ENCODE data around the gene DES. TPM values are rescaled to one million over a fixed set of nuclear protein-coding genes. Genes with fewer than 3 reads are reported as not detected.

Gene DES
- total RNA-seq, 1 donor from 2014 or later, result not detected

- H3K4me3 Mint-ChIP-seq (ENCODE audit: unreplicated experiment), result no peak overlapping the region
- H3K36me3 Mint-ChIP-seq (ENCODE audit: unreplicated experiment), result no peaks in the 10 kb centered on the region
- no peaks in the 10 kb centered on the region for H3K27me3 Mint-ChIP-seq (ENCODE audit: unreplicated experiment)
- H3K27ac Mint-ChIP-seq (ENCODE audit: unreplicated experiment), result no peak overlapping the region
- DNase-seq (ENCODE audit: extremely low spot score, unreplicated experiment), result no peak
- no peaks in the 10 kb centered on the region for H3K9me3 Mint-ChIP-seq (ENCODE audit: unreplicated experiment)
- TF ChIP-seq CTCF (IDR thresholded peaks at IDR 0.05), result no peak
- peaks cover 27% of the 10 kb centered on the region for H3K4me1 Mint-ChIP-seq (ENCODE audit: unreplicated experiment)
These were observed 43.5 kb downstream of the DES start for GRCh38 chr2:219461669-219462068.

GRCh38 chr2:219462349-219462748 lies 44.2 kb downstream of the DES start:
- Mint-ChIP-seq H3K4me3 (ENCODE audit: unreplicated experiment) (no peak overlapping the region), H3K27me3 (ENCODE audit: unreplicated experiment) (no peaks in the 10 kb centered on the region)
- TF ChIP-seq CTCF (IDR thresholded peaks at IDR 0.05), result no peak

GRCh38 chr2:219464286-219465032 lies 46.3 kb downstream of the DES start:
- DNase-seq (ENCODE audit: extremely low spot score, unreplicated experiment), result no peak
- Mint-ChIP-seq H3K36me3 (ENCODE audit: unreplicated experiment) (no peaks in the 10 kb centered on the region), H3K27me3 (ENCODE audit: unreplicated experiment) (no peaks in the 10 kb centered on the region), H3K4me3 (ENCODE audit: unreplicated experiment) (no peak overlapping the region), H3K27ac (ENCODE audit: unreplicated experiment) (no peak overlapping the region), H3K9me3 (ENCODE audit: unreplicated experiment) (no peaks in the 10 kb centered on the region), H3K4me1 (ENCODE audit: unreplicated experiment) (peaks cover 27% of the 10 kb centered on the region)
- no peak for TF ChIP-seq CTCF (IDR thresholded peaks at IDR 0.05)

More at GRCh38 chr2:219462349-219462748, 44.2 kb downstream of the DES start:
- peaks cover 27% of the 10 kb centered on the region for H3K4me1 Mint-ChIP-seq (ENCODE audit: unreplicated experiment)
- DNase-seq (ENCODE audit: extremely low spot score, unreplicated experiment), result no peak
- no peaks in the 10 kb centered on the region for H3K36me3 Mint-ChIP-seq (ENCODE audit: unreplicated experiment)
- H3K9me3 Mint-ChIP-seq (ENCODE audit: unreplicated experiment), result no peaks in the 10 kb centered on the region
- H3K27ac Mint-ChIP-seq (ENCODE audit: unreplicated experiment), result peak overlapping the region; percentile 31

GRCh38 chr2:219465659-219466561 lies 47.7 kb downstream of the DES start:
- no peak overlapping the region for H3K27ac Mint-ChIP-seq (ENCODE audit: unreplicated experiment)
- H3K9me3 Mint-ChIP-seq (ENCODE audit: unreplicated experiment), result no peaks in the 10 kb centered on the region
- no peak overlapping the region for H3K4me3 Mint-ChIP-seq (ENCODE audit: unreplicated experiment)
- no peaks in the 10 kb centered on the region for H3K36me3 Mint-ChIP-seq (ENCODE audit: unreplicated experiment)
- DNase-seq (ENCODE audit: extremely low spot score, unreplicated experiment), result no peak
- H3K27me3 Mint-ChIP-seq (ENCODE audit: unreplicated experiment), result no peaks in the 10 kb centered on the region
- peaks cover 16% of the 10 kb centered on the region for H3K4me1 Mint-ChIP-seq (ENCODE audit: unreplicated experiment)
- TF ChIP-seq CTCF (IDR thresholded peaks at IDR 0.05), result no peak

All from osteocyte (in vitro differentiated cells).